Cardiac muscle cell (in vitro differentiated cells and primary cell): ENCODE results near the gene SIGLECL1. TPM values are rescaled to one million over a fixed set of nuclear protein-coding genes. Genes with fewer than 3 reads are reported as not detected.
A peak's percentile ranks its signal among the peaks of the same experiment; 100 is the strongest.

Experiments used
- DNase-seq, 2 donors: peaks; one replicate each; pipeline versions ENCODE4 v3.0.0 to v3.0.0-alpha.2; 2010 to 2017; ENCODE audit warnings: low read depth in 1 of 2, low spot score in 1 of 2
- H3K27ac ChIP-seq: fragments of 200-600 bp; sonication (generic); 2 replicates; pipeline ENCODE4 v1.5.1; 2016
- H3K27me3 ChIP-seq: fragments of 200-600 bp; sonication (generic); 2 replicates; pipeline ENCODE4 v1.6.0; 2016; ENCODE audit warnings: control low read depth
- H3K36me3 ChIP-seq: fragments of 200-600 bp; sonication (generic); 2 replicates; pipeline ENCODE4 v1.5.1; 2016; ENCODE audit warnings: control low read depth
- H3K4me1 ChIP-seq: fragments of 200-600 bp; sonication (generic); 2 replicates; pipeline ENCODE4 v1.8.1; 2017; ENCODE audit warnings: low read depth, mild to moderate bottlenecking, mixed run types
- H3K4me3 ChIP-seq: fragments of 200-600 bp; sonication (generic); 2 replicates; pipeline ENCODE4 v1.5.1; 2016; ENCODE audit warnings: mild to moderate bottlenecking
- H3K9me3 ChIP-seq: fragments of 200-600 bp; sonication (generic); 2 replicates; pipeline ENCODE4 v1.5.1; 2017; ENCODE audit warnings: low read depth, mild to moderate bottlenecking, control low read depth
- CTCF ChIP-seq: IDR thresholded peaks from 2 replicates; pipeline ENCODE4 v1.5.1; 2012; ENCODE audit warnings: low read depth, mild to moderate bottlenecking, low read length
- polyA plus RNA-seq: library from polyadenylated mRNA; unstranded; fragments of >200 nt; fragmentation: Nextera tagmentation; extraction: Ambion mirVana; gene quantifications from 2 replicates; pipeline ENCODE4 v1.2.1, GENCODE V29; 2016
- total RNA-seq: library from RNA; depleted of rRNA; stranded (reverse); fragments of >200 nt; gene quantifications from 2 replicates; pipeline ENCODE4 v1.2.3, GENCODE V29; 2016

SIGLECL1 gene
- total RNA-seq = not detected in 2 replicates
- polyA plus RNA-seq = not detected in 2 replicates

GRCh38 chr19:51250786-51251467, at the start of gene SIGLECL1:
Gene SIGLECL1 (plus strand): TSS chr19:51251080. CDS start chr19:51264073, 12,993 bp downstream.
- Histone ChIP-seq H3K27ac (no peak within 1 kb of the TSS), H3K9me3 (no peaks in the 10 kb centered on the region), H3K36me3 (no peaks in the 10 kb centered on the region), H3K4me3 (no peak within 1 kb of the TSS), H3K27me3 (no peaks in the 10 kb centered on the region), H3K4me1 (no peaks in the 10 kb centered on the region)
- TF ChIP-seq CTCF = no peak
- DNase-seq = no peak

GRCh38 chr19:51201712-51202111, 49.2 kb upstream of the SIGLECL1 start:
- H3K9me3 ChIP-seq = no peaks in the 10 kb centered on the region
- no peaks in the 10 kb centered on the region for H3K27me3 ChIP-seq
- no peak for DNase-seq
- no peak for TF ChIP-seq CTCF
- no peaks in the 10 kb centered on the region for H3K36me3 ChIP-seq
- no peaks in the 10 kb centered on the region for H3K4me1 ChIP-seq
- no peak overlapping the region for H3K27ac ChIP-seq
- H3K4me3 ChIP-seq = no peak overlapping the region

GRCh38 chr19:51203916-51204315, 47.0 kb upstream of the SIGLECL1 start:
- peak in 1 of 2 donors; percentile 2 for DNase-seq
- no peak for TF ChIP-seq CTCF
- H3K27ac ChIP-seq = no peak overlapping the region
- no peaks in the 10 kb centered on the region for H3K9me3 ChIP-seq
- H3K27me3 ChIP-seq = no peaks in the 10 kb centered on the region
- no peaks in the 10 kb centered on the region for H3K4me1 ChIP-seq
- no peak overlapping the region for H3K4me3 ChIP-seq
- no peaks in the 10 kb centered on the region for H3K36me3 ChIP-seq

- TF ChIP-seq CTCF = no peak
Measured at GRCh38 chr19:51204321-51204720, 46.6 kb upstream of the SIGLECL1 start.

GRCh38 chr19:51207747-51208146, 43.1 kb upstream of the SIGLECL1 start:
- Histone ChIP-seq H3K4me3 (no peak overlapping the region), H3K27me3 (no peaks in the 10 kb centered on the region), H3K27ac (no peak overlapping the region), H3K4me1 (no peaks in the 10 kb centered on the region), H3K9me3 (no peaks in the 10 kb centered on the region), H3K36me3 (no peaks in the 10 kb centered on the region)
- DNase-seq = no peak
- TF ChIP-seq CTCF = no peak

More at GRCh38 chr19:51204321-51204720, 46.6 kb upstream of the SIGLECL1 start:
- no peaks in the 10 kb centered on the region for H3K4me1 ChIP-seq
- no peak overlapping the region for H3K4me3 ChIP-seq
- H3K27ac ChIP-seq = no peak overlapping the region
- no peak for DNase-seq
- H3K36me3 ChIP-seq = no peaks in the 10 kb centered on the region
- no peaks in the 10 kb centered on the region for H3K27me3 ChIP-seq
- no peaks in the 10 kb centered on the region for H3K9me3 ChIP-seq
